GM23248 (cell line): ENCODE results near the gene TICAM1. TPM values are rescaled to one million over a fixed set of nuclear protein-coding genes. Genes with fewer than 3 reads are reported as not detected.
"Not testable (repeated sequence)": the region's sequence is repeated elsewhere in the genome, so short reads cannot be mapped to it uniquely, and the experiment has no call there.

Source experiments
- DNase-seq: peaks from one replicate; pipeline ENCODE4 v3.0.0-alpha.2; 2015
- H2AFZ ChIP-seq: fragments of 200-600 bp; sonication (generic); 2 replicates; pipeline ENCODE4 v1.6.1; 2016; ENCODE audit warnings: antibody characterized with exemption
- H3F3A ChIP-seq: fragments of 200-600 bp; sonication (generic); 2 replicates; pipeline ENCODE4 v1.6.1; 2016; ENCODE audit warnings: mild to moderate bottlenecking, antibody characterized with exemption, mixed run types; ENCODE audit not compliant: insufficient read depth
- H3K27ac ChIP-seq: fragments of 200-600 bp; sonication (generic); 2 replicates; pipeline ENCODE4 v1.5.1; 2016; ENCODE audit warnings: mild to moderate bottlenecking
- H3K27me3 ChIP-seq: fragments of 200-600 bp; sonication (generic); replicated peaks from 2 replicates; pipeline ENCODE4 v1.6.1; 2016; ENCODE audit warnings: mild to moderate bottlenecking; ENCODE audit not compliant: insufficient read depth
- H3K36me3 ChIP-seq: fragments of 200-600 bp; sonication (generic); 2 replicates; pipeline ENCODE4 v1.6.1; 2016; ENCODE audit warnings: low read depth, mild to moderate bottlenecking
- H3K4me1 ChIP-seq: fragments of 200-600 bp; sonication (generic); 2 replicates; pipeline ENCODE4 v1.6.1; 2016; ENCODE audit warnings: mild to moderate bottlenecking; ENCODE audit not compliant: insufficient read depth
- H3K4me2 ChIP-seq: fragments of 200-600 bp; sonication (generic); one replicate; pipeline ENCODE4 v1.6.1; 2016; ENCODE audit warnings: mild to moderate bottlenecking; ENCODE audit not compliant: unreplicated experiment
- H3K4me3 ChIP-seq: fragments of 200-600 bp; sonication (generic); 2 replicates; pipeline ENCODE4 v1.5.1; 2016; ENCODE audit warnings: mild to moderate bottlenecking
- H3K79me2 ChIP-seq: fragments of 200-600 bp; sonication (generic); 2 replicates; pipeline ENCODE4 v1.6.1; 2016; ENCODE audit warnings: mild to moderate bottlenecking; ENCODE audit not compliant: insufficient read depth
- H3K9ac ChIP-seq: fragments of 200-600 bp; sonication (generic); 2 replicates; pipeline ENCODE4 v1.6.1; 2016; ENCODE audit warnings: mild to moderate bottlenecking
- H3K9me2 ChIP-seq: fragments of 200-600 bp; sonication (generic); 2 replicates; pipeline ENCODE4 v1.6.1; 2016; ENCODE audit warnings: mixed run types, mild to moderate bottlenecking, moderate library complexity; ENCODE audit not compliant: insufficient read depth
- H3K9me3 ChIP-seq: fragments of 200-600 bp; sonication (generic); one replicate; pipeline ENCODE4 v1.6.1; 2017; ENCODE audit warnings: low read depth
- H4K20me1 ChIP-seq: fragments of 200-600 bp; sonication (generic); 2 replicates; pipeline ENCODE4 v1.6.0; 2016; ENCODE audit not compliant: insufficient read depth
- EZH2 ChIP-seq: fragments of 200-600 bp; sonication (generic); IDR thresholded peaks from 2 replicates; pipeline ENCODE4 v1.6.1; 2018; ENCODE audit warnings: antibody characterized with exemption, mild to moderate bottlenecking; ENCODE audit not compliant: insufficient read depth, poor library complexity, severe bottlenecking
- EZH2phosphoT487 ChIP-seq: fragments of 200-600 bp; sonication (generic); IDR thresholded peaks from 2 replicates; pipeline ENCODE4 v1.6.1; 2018; ENCODE audit warnings: antibody characterized with exemption, moderate library complexity, mild to moderate bottlenecking, low read depth; ENCODE audit not compliant: insufficient read depth
- WGBS, 2 experiments: methylation state at CpG; one replicate each; pipeline ENCODE4 v1.1.6; 2015 to 2017; ENCODE audit warnings: low lambda C conversion rate in 2 of 2, low coverage in 1 of 2; ENCODE audit errors: missing lambda C conversion rate in 2 of 2; 5-methylcytosine and 5-hydroxymethylcytosine counted together
- in situ Hi-C: fragments of 300-500 bp; cut with MboI; formaldehyde crosslinking; loops from 2 replicates; pipeline ENCODE4 v1.15.0; 2020
- polyA plus RNA-seq: library from polyadenylated mRNA; unstranded; fragments of >200 nt; fragmentation: Nextera tagmentation; extraction: Ambion mirVana; gene quantifications from 2 replicates; pipeline ENCODE4 v1.2.1, GENCODE V29; 2016
- total RNA-seq: library from RNA; depleted of rRNA; stranded (reverse); fragments of >200 nt; shearing (Covaris generic); gene quantifications from 2 replicates; pipeline ENCODE4 v1.2.3, GENCODE V29; 2014

Gene TICAM1
- total and polyA plus RNA-seq, 2 experiments from 2014 or later: 4.2 to 19.9 TPM

DNA sequence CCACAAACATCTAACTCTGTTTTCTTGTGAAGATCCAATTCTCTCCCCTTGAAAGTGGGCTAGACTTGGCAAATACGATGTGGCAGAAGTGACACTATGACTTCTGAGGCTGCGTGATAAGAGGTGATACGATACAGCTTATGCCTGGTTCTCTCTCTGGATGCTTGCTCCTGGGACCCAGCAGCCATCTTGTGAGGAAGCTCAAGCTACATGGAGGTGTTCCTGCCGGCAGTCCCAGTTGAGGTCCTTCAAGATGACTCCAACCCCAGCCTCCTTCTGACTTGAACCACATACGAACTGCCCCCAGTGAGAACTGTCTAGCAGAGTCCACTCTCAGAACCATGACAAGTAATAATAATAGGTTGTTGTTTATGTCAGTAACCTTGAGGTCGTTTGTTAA is 50.7 kb downstream of the TICAM1 start:
- Histone ChIP-seq H3F3A (no peaks in the 10 kb centered on the region), H3K4me2 (no peak overlapping the region), H3K27ac (no peak overlapping the region), H3K79me2 (no peaks in the 10 kb centered on the region), H3K9me3 (no peaks in the 10 kb centered on the region), H3K9ac (no peak overlapping the region), H3K9me2 (no peaks in the 10 kb centered on the region), H2AFZ (no peak overlapping the region), H3K4me3 (no peak overlapping the region), H4K20me1 (no peaks in the 10 kb centered on the region), H3K4me1 (no peaks in the 10 kb centered on the region), H3K36me3 (no peaks in the 10 kb centered on the region), H3K27me3 (no peaks in the 10 kb centered on the region)
- WGBS, 2 experiments: 50 to 66% methylated on average over 6 of the region's 6 CpGs
- no peak for DNase-seq
- in situ Hi-C loops: loop anchor here (10.0 kb wide), 1 partner anchor 46 kb away; no protein-coding TSS in a partner anchor
- no peak for TF ChIP-seq EZH2phosphoT487
- TF ChIP-seq EZH2: no peak

- WGBS, 2 experiments: 69 to 71% methylated on average over 5 of the region's 5 CpGs
- H3K4me1 ChIP-seq, H3K9me3 ChIP-seq, H3K9ac ChIP-seq, H2AFZ ChIP-seq, H3K79me2 ChIP-seq, in situ Hi-C loops, H3K27ac ChIP-seq, H3K9me2 ChIP-seq, H3K27me3 ChIP-seq, DNase-seq, H3K4me3 ChIP-seq, H4K20me1 ChIP-seq, H3F3A ChIP-seq, H3K36me3 ChIP-seq, H3K4me2 ChIP-seq: not testable (repeated sequence)
Measured at GRCh38 chr19:4778124-4778523, 53.4 kb downstream of the TICAM1 start.

DNA sequence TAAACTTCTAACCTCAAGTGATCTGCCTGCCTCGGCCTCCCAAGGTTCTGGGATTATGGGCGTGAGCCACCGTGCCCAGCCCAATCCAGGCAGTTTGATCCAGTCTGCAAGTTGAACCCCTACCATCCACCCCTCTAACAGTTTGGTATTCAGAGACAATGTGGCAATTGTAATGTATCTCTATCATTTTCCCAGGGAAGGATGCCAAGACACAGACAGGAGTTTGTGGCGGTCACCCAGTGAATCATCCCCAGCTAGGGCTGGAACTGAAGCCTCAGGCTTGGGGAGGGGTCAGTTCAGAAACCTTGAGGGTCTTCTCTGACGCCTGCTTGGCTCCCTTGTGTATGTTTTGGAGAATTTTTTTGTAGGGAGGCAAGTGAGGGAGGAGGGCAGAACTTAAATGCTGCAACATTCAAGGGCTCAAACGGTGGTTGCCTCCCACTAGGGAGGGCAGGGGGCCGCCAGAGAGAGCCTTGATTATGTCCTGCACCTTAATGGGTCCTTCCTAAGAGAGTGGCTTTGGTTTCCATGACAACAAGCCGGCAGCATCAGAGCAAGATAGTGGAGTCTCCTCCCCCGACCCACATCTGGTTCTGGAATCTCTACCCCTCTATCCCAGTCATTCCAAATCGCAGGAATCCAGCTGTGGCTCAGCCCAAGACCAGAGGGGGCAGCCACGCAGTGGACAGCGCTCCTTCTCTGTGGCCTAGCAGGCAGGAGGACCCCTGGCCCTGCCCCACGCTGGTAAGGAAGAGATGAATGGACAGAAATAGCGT is 54.9 kb downstream of the TICAM1 start:
- H3K27me3 ChIP-seq: no peaks in the 10 kb centered on the region; the same call in 1 of the 2 replicates
- H3K4me2 ChIP-seq: no peak overlapping the region
- 33 to 38% methylated on average over 14 of the region's 14 CpGs for WGBS, 2 experiments
- no peaks in the 10 kb centered on the region for H3K9me3 ChIP-seq
- H2AFZ ChIP-seq: no peak overlapping the region
- no peaks in the 10 kb centered on the region for H3K9me2 ChIP-seq
- H3K27ac ChIP-seq: no peak overlapping the region
- DNase-seq: peak; percentile 18
- no peak overlapping the region for H3K4me3 ChIP-seq
- TF ChIP-seq EZH2phosphoT487: no peak
- TF ChIP-seq EZH2: no peak
- no peaks in the 10 kb centered on the region for H3K36me3 ChIP-seq
- in situ Hi-C loops: no loop called here
- H4K20me1 ChIP-seq: no peaks in the 10 kb centered on the region
- H3F3A ChIP-seq: no peaks in the 10 kb centered on the region
- no peaks in the 10 kb centered on the region for H3K4me1 ChIP-seq
- no peaks in the 10 kb centered on the region for H3K79me2 ChIP-seq
- H3K9ac ChIP-seq: no peak overlapping the region

DNA sequence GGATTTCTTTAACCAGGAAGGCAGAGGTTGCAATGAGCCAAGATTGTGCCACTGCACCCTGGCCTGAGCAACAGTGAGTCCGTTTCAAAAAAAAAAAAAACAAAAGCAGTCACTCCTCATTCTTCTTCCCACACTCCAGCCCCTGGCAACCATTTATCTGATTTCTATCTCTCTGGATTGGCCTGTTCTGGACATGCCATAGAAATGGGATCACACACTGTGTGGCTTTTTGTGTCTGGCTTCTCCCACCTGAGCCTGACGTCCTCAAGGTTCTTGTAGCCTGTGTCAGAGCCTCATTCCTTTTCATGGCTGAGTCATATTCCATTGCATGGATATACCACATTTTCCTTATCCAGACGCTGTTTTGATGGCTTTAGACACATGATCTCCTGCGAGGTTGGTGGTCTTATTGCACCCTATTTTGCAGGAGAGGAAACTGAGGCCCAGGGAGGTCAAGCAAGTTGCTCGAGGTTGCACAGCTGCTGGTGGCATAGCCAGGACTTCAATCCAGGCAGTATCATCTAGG is 55.8 kb downstream of the TICAM1 start:
- in situ Hi-C loops: no loop called here
- no peak for DNase-seq
- no peaks in the 10 kb centered on the region for H3K36me3 ChIP-seq
- no peaks in the 10 kb centered on the region for H3K9me2 ChIP-seq
- H3K9ac ChIP-seq: no peak overlapping the region
- no peaks in the 10 kb centered on the region for H3K9me3 ChIP-seq
- TF ChIP-seq EZH2 (no peak), EZH2phosphoT487 (no peak)
- no peaks in the 10 kb centered on the region for H3F3A ChIP-seq
- no peak overlapping the region for H3K4me2 ChIP-seq
- no peak overlapping the region for H2AFZ ChIP-seq
- no peaks in the 10 kb centered on the region; the same call in 1 of the 2 replicates for H3K27me3 ChIP-seq
- H3K4me3 ChIP-seq: no peak overlapping the region
- no peak overlapping the region for H3K27ac ChIP-seq
- H3K79me2 ChIP-seq: no peaks in the 10 kb centered on the region
- no peaks in the 10 kb centered on the region for H4K20me1 ChIP-seq
- no peaks in the 10 kb centered on the region for H3K4me1 ChIP-seq
- WGBS, 2 experiments: 41 to 42% methylated on average over 5 of the region's 5 CpGs
